HCT116 (cell line): Measurements from ENCODE around the gene SH3GL1. TPM values are rescaled to one million over a fixed set of nuclear protein-coding genes. Genes with fewer than 3 reads are reported as not detected.

Experiments used
- ATAC-seq: fragments of 200-7000 bp; cut with Tn5 transposase; 2 replicates; pipeline ENCODE4 v1.9.1; 2020; ENCODE audit warnings: mild to moderate bottlenecking, moderate library complexity
- BruUV-seq: library from RNA; stranded (reverse); fragments of 400-500 nt; replicated peaks from 2 replicates; lab custom pipeline; 2021; lab: Mats Ljungman, UMichigan
- CTCF ChIA-PET: fragments of 300-600 bp; sonication (Branson Sonifier 250); formaldehyde crosslinking; loops from one replicate; lab custom pipeline; 2021; ENCODE audit warnings: antibody characterized with exemption; lab: Charles Lee
- POLR2A ChIA-PET: fragments of 300-600, 350-600 bp; sonication (Branson Sonifier 250); formaldehyde crosslinking; loops from one replicate; lab custom pipeline; 2021; ENCODE audit warnings: antibody characterized with exemption; lab: Charles Lee
- RAD21 ChIA-PET, 2 experiments: fragments of 300-600 bp; sonication (Branson Sonifier 250); formaldehyde crosslinking; loops; one replicate each; lab custom pipeline; 2023; ENCODE audit warnings: low total read pairs in 2 of 2; ENCODE audit not compliant: uncharacterized antibody in 2 of 2, unreplicated experiment in 2 of 2, low non-redundant PET in 1 of 2; lab: Charles Lee
- DNase-seq: peaks from one replicate; pipeline ENCODE4 v3.0.0-alpha.2; 2010; ENCODE audit warnings: low read depth, low spot score
- H2AFZ ChIP-seq: fragments of 200-600 bp; shearing (Covaris generic), sonication (generic); 2 replicates; pipeline ENCODE4 v1.6.1; 2017; ENCODE audit warnings: low read depth, mixed run types, mixed read lengths, antibody characterized with exemption, low read length; ENCODE audit not compliant: poor library complexity, severe bottlenecking
- H3K27ac ChIP-seq: 2 replicates; pipeline ENCODE4 v1.5.1; 2012; ENCODE audit warnings: low read depth, low read length
- H3K27me3 ChIP-seq: fragments of 200-600 bp; sonication (generic); 2 replicates; pipeline ENCODE4 v1.6.1; 2016; ENCODE audit warnings: mixed run types, low read length, mixed read lengths; ENCODE audit not compliant: insufficient read depth
- H3K36me3 ChIP-seq, 2 experiments: fragments of 200-500 bp in 1 of 2; fragments of 200-600 bp in 1 of 2; sonication (Bioruptor generic) in 1 of 2; sonication (generic) in 1 of 2; 2 replicates each; pipeline versions ENCODE4 v1.5.1 to v1.6.1; 2014 to 2016; ENCODE audit warnings: low read length in 2 of 2, inconsistent platforms in 1 of 2, mixed read lengths in 1 of 2, mixed run types in 1 of 2; ENCODE audit not compliant: insufficient read depth in 2 of 2, control insufficient read depth in 1 of 2
- H3K4me1 ChIP-seq, 2 experiments: fragments of 200-600 bp in 1 of 2; sonication (generic) in 1 of 2; 2 replicates each; pipeline versions ENCODE4 v1.5.1 to v1.6.1; 2012 to 2017; ENCODE audit warnings: low read length in 2 of 2, inconsistent platforms in 1 of 2, mild to moderate bottlenecking in 1 of 2, mixed read lengths in 1 of 2, mixed run types in 1 of 2, moderate library complexity in 1 of 2; ENCODE audit not compliant: insufficient read depth in 2 of 2, control insufficient read depth in 1 of 2
- H3K4me2 ChIP-seq: fragments of 200-600 bp; sonication (generic); 2 replicates; pipeline ENCODE4 v1.6.1; 2017; ENCODE audit warnings: mixed run types, low read length, mixed read lengths
- H3K4me3 ChIP-seq, 2 experiments: fragments of 200-600 bp in 1 of 2; sonication (generic) in 1 of 2; replicated peaks in 1 of 2; 2 replicates each; pipeline ENCODE4 v1.5.1; 2011 to 2016; ENCODE audit warnings: low read length in 2 of 2, control low read depth in 1 of 2, low read depth in 1 of 2, mild to moderate bottlenecking in 1 of 2, mixed read lengths in 1 of 2, mixed run types in 1 of 2
- H3K79me2 ChIP-seq: fragments of 200-600 bp; sonication (generic); 2 replicates; pipeline ENCODE4 v1.6.1; 2017; ENCODE audit warnings: mild to moderate bottlenecking, mixed run types, low read length, moderate library complexity, mixed read lengths; ENCODE audit not compliant: insufficient read depth
- H3K9ac ChIP-seq: fragments of 200-600 bp; sonication (generic); 2 replicates; pipeline ENCODE4 v1.6.1; 2016; ENCODE audit warnings: low read length, mixed read lengths
- H3K9me2 ChIP-seq: fragments of 200-600 bp; sonication (generic), shearing (Covaris generic); 2 replicates; pipeline ENCODE4 v1.6.1; 2017; ENCODE audit warnings: mixed run types, mild to moderate bottlenecking, moderate library complexity; ENCODE audit not compliant: insufficient read depth
- H3K9me3 ChIP-seq, 2 experiments: fragments of 200-500 bp in 1 of 2; fragments of 200-600 bp in 1 of 2; sonication (Bioruptor generic) in 1 of 2; sonication (generic) in 1 of 2; 2 replicates each; pipeline ENCODE4 v1.6.1; 2014 to 2017; ENCODE audit warnings: low read length in 2 of 2, mixed read lengths in 2 of 2, inconsistent platforms in 1 of 2, low read depth in 1 of 2, mild to moderate bottlenecking in 1 of 2, mixed run types in 1 of 2, moderate library complexity in 1 of 2; ENCODE audit not compliant: control insufficient read depth in 1 of 2, insufficient read depth in 1 of 2
- H4K20me1 ChIP-seq: fragments of 200-600 bp; sonication (generic), shearing (Covaris generic); 2 replicates; pipeline ENCODE4 v1.6.1; 2017; ENCODE audit warnings: mixed run types, mild to moderate bottlenecking, moderate library complexity; ENCODE audit not compliant: insufficient read depth
- CBX3 ChIP-seq: IDR thresholded peaks from 2 replicates; pipeline ENCODE4 v1.6.1; 2012; ENCODE audit warnings: low read depth
- ELF1 ChIP-seq: IDR thresholded peaks from 2 replicates; pipeline ENCODE4 v1.6.1; 2012; ENCODE audit warnings: low read depth, borderline replicate concordance
- FOSL1 ChIP-seq: IDR thresholded peaks from 2 replicates; pipeline ENCODE4 v1.6.1; 2012; ENCODE audit warnings: low read depth
- JUND ChIP-seq: IDR thresholded peaks from 2 replicates; pipeline ENCODE4 v1.6.1; 2012
- POLR2A ChIP-seq: IDR thresholded peaks from 2 replicates; pipeline ENCODE4 v1.7.0; 2011; ENCODE audit warnings: borderline replicate concordance; ENCODE audit not compliant: insufficient read depth, insufficient read length; ENCODE audit errors: extremely low read depth
- POLR2AphosphoS5 ChIP-seq: IDR thresholded peaks from 2 replicates; pipeline ENCODE4 v1.6.1; 2011; ENCODE audit warnings: mild to moderate bottlenecking, low read depth, low read length, moderate library complexity
- RAD21 ChIP-seq: IDR thresholded peaks from 2 replicates; pipeline ENCODE4 v1.6.1; 2012; ENCODE audit warnings: low read depth, mild to moderate bottlenecking
- SRF ChIP-seq: IDR thresholded peaks from 2 replicates; pipeline ENCODE4 v1.6.1; 2012; ENCODE audit warnings: low read depth
- TCF7L2 ChIP-seq: IDR thresholded peaks from 2 replicates; pipeline ENCODE4 v1.7.0; 2011; ENCODE audit warnings: borderline replicate concordance, inconsistent platforms; ENCODE audit not compliant: insufficient read depth, insufficient read length; ENCODE audit errors: extremely low read depth
- YY1 ChIP-seq: IDR thresholded peaks from 2 replicates; pipeline ENCODE4 v1.6.1; 2011; ENCODE audit warnings: low read length, low read depth, moderate library complexity, mild to moderate bottlenecking; ENCODE audit not compliant: insufficient replicate concordance; ENCODE audit errors: extremely low read depth
- ZNF274 ChIP-seq: fragments of 200-500 bp; sonication (Bioruptor generic); IDR thresholded peaks from 2 replicates; pipeline ENCODE4 v1.6.1; 2014; ENCODE audit warnings: mild to moderate bottlenecking, low read depth, low read length, inconsistent platforms
- intact Hi-C: fragments of 100-400 bp; cut with micrococcal nuclease; formaldehyde crosslinking; loops from 2 replicates; pipeline ENCODE4 v1.10.0; 2022
- total RNA-seq: library from RNA; stranded (reverse); gene quantifications from one replicate; pipeline ENCODE4 v1.2.1, GENCODE V29; 2021; ENCODE audit not compliant: unreplicated experiment
- TF ChIP-seq, protein P1 (sequence below), 3 experiments: fragments of 200-600 bp in 1 of 3; sonication (generic) in 1 of 3; IDR thresholded peaks in 2 of 3; conservative IDR thresholded peaks in 1 of 3; 2 replicates each; pipeline ENCODE4 v1.5.1; 2012 to 2017; ENCODE audit warnings: low read depth in 2 of 3, low read length in 2 of 3, antibody characterized with exemption in 1 of 3, borderline replicate concordance in 1 of 3, control low read depth in 1 of 3, mild to moderate bottlenecking in 1 of 3, mixed read lengths in 1 of 3, mixed run types in 1 of 3, moderate library complexity in 1 of 3; ENCODE audit not compliant: insufficient read depth in 1 of 3
- TF ChIP-seq, protein P2 (sequence below): IDR thresholded peaks from 2 replicates; pipeline ENCODE4 v1.6.1; 2012
- TF ChIP-seq, protein P3 (sequence below): IDR thresholded peaks from 2 replicates; pipeline ENCODE4 v1.6.1; 2011; ENCODE audit warnings: mild to moderate bottlenecking, low read length, moderate library complexity; ENCODE audit not compliant: insufficient replicate concordance; ENCODE audit errors: extremely low read depth

SH3GL1 gene
- total RNA-seq, 1 experiment from 2014 or later: 86.0 TPM

DNA sequence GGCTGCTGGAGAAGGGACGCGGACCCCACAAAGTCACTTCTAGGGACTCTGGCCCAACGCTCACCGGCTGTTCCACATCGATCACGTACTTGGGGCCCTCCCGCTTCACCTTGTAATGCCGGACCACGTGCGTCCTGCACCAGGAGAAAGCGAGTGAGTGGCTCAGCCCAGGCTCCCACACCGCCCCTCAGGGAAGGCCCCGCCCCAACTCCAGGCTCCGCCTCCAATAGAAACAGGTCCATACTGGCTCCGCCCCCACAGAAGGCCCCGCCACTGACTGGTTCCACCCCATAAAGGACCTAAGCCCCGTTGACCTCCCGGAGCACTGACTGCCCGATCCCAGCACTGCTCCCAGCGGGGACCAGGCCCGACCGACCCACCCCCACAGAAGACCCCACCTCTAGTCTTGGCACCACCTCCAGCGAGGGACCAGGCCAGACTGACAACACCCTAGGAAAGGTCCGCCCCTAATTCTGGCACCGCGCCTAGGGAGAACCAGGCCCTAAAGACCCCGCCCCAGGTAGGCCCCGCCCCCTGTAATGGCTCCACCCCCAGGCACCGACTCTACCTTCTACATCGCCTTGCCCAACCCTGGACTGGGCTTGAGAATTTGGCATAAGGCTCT is 73.0 kb downstream of the SH3GL1 start:
- ChIA-PET CTCF (interaction anchor here (1.0 to 1.3 kb wide), 3 partner anchors 16 to 73 kb away, joined by 3 to 8 read pairs (median 8); partner anchors contain the start of genes MPND and SH3GL1), POLR2A (interaction anchor here (0.9 kb wide), 1 partner anchor 15 kb away, joined by 3 read pairs; no protein-coding TSS in a partner anchor), RAD21 (interaction anchor here in 1 of 2 experiments (0.5 kb wide), 1 partner anchor 433 kb away, joined by 3 read pairs; no protein-coding TSS in a partner anchor)
- DNase-seq (no peak), ATAC-seq (peak; percentile 41)
- Histone ChIP-seq H3K9me2 (no peaks in the 10 kb centered on the region), H3K79me2 (no peaks in the 10 kb centered on the region; the same call in 1 of the 2 replicates), H4K20me1 (no peaks in the 10 kb centered on the region), H2AFZ (no peak overlapping the region), H3K9me3 (no peaks in the 10 kb centered on the region), H3K9ac (no peak overlapping the region), H3K4me3 (peak overlapping the region in 1 of 2 experiments; percentile 10; a peak in 1 of 4 replicates), H3K27me3 (no peaks in the 10 kb centered on the region), H3K27ac (peak overlapping the region; percentile 63; the same call in 1 of the 2 replicates), H3K4me1 (peaks cover 7 to 20% of the 10 kb centered on the region in 2 experiments), H3K4me2 (peak overlapping the region; percentile 40), H3K36me3 (no peaks in the 10 kb centered on the region)
- intact Hi-C loops: no loop called here
- TF ChIP-seq ELF1: no peak
- TF ChIP-seq ZNF274: no peak
- TF ChIP-seq CBX3: no peak
- no peak for TF ChIP-seq RAD21
- BruUV-seq: no TSS peak

DNA sequence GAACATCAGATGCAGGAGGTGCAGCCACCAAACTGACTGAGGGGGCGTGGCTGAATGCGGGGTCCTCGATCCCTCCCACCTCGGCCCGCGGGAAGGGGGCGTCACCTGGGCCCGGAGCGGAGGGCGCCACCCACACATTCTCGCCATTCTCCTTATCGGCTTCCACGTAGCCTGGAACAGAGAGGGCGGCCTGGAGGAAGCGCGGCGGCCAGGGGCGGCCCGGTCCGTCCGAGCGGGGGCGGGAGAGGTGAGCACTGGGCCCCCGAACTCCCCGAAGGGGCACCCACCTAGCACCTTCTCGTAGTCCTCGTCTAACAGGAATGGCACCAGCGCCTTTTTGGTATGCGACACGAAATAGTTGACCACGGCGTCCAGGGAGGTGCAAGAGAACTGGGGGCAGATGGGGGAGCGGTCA is 73.5 kb downstream of the SH3GL1 start:
- no TSS peak for BruUV-seq
- Histone ChIP-seq H3K9me3 (no peaks in the 10 kb centered on the region), H3K36me3 (no peaks in the 10 kb centered on the region), H4K20me1 (no peaks in the 10 kb centered on the region), H3K4me1 (peaks cover 7 to 20% of the 10 kb centered on the region in 2 experiments), H2AFZ (no peak overlapping the region), H3K9ac (no peak overlapping the region), H3K27ac (no peak overlapping the region; the same call in 1 of the 2 replicates), H3K79me2 (no peaks in the 10 kb centered on the region; the same call in 1 of the 2 replicates), H3K27me3 (no peaks in the 10 kb centered on the region), H3K9me2 (no peaks in the 10 kb centered on the region), H3K4me3 (no peak overlapping the region), H3K4me2 (no peak overlapping the region)
- RAD21 ChIA-PET: no interaction called here
- POLR2A ChIA-PET: no interaction called here
- TF ChIP-seq, protein P1, sequence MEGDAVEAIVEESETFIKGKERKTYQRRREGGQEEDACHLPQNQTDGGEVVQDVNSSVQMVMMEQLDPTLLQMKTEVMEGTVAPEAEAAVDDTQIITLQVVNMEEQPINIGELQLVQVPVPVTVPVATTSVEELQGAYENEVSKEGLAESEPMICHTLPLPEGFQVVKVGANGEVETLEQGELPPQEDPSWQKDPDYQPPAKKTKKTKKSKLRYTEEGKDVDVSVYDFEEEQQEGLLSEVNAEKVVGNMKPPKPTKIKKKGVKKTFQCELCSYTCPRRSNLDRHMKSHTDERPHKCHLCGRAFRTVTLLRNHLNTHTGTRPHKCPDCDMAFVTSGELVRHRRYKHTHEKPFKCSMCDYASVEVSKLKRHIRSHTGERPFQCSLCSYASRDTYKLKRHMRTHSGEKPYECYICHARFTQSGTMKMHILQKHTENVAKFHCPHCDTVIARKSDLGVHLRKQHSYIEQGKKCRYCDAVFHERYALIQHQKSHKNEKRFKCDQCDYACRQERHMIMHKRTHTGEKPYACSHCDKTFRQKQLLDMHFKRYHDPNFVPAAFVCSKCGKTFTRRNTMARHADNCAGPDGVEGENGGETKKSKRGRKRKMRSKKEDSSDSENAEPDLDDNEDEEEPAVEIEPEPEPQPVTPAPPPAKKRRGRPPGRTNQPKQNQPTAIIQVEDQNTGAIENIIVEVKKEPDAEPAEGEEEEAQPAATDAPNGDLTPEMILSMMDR (IDR thresholded peaks at IDR 0.05 in 2 of 3, conservative IDR thresholded peaks at IDR 0.05 in 1 of 3; ENCODE audit: borderline replicate concordance in 1 of 3, insufficient read depth in 1 of 3, low read depth in 2 of 3, low read length in 2 of 3): no peak
- no peak for TF ChIP-seq SRF
- no peak for TF ChIP-seq YY1
- TF ChIP-seq TCF7L2: no peak
- TF ChIP-seq, protein P2, sequence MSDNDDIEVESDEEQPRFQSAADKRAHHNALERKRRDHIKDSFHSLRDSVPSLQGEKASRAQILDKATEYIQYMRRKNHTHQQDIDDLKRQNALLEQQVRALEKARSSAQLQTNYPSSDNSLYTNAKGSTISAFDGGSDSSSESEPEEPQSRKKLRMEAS: no peak
- TF ChIP-seq FOSL1: no peak
- no peak for TF ChIP-seq ZNF274
- no peak for TF ChIP-seq POLR2A
- no peak for TF ChIP-seq JUND
- TF ChIP-seq POLR2AphosphoS5: no peak
- TF ChIP-seq, protein P3, sequence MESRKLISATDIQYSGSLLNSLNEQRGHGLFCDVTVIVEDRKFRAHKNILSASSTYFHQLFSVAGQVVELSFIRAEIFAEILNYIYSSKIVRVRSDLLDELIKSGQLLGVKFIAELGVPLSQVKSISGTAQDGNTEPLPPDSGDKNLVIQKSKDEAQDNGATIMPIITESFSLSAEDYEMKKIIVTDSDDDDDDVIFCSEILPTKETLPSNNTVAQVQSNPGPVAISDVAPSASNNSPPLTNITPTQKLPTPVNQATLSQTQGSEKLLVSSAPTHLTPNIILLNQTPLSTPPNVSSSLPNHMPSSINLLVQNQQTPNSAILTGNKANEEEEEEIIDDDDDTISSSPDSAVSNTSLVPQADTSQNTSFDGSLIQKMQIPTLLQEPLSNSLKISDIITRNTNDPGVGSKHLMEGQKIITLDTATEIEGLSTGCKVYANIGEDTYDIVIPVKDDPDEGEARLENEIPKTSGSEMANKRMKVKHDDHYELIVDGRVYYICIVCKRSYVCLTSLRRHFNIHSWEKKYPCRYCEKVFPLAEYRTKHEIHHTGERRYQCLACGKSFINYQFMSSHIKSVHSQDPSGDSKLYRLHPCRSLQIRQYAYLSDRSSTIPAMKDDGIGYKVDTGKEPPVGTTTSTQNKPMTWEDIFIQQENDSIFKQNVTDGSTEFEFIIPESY: no peak
- no peak for ATAC-seq
- CTCF ChIA-PET: no interaction called here
- intact Hi-C loops: no loop called here
- DNase-seq: no peak
